ENCODE data around the gene JARID2.

The JARID2 gene

DNA sequence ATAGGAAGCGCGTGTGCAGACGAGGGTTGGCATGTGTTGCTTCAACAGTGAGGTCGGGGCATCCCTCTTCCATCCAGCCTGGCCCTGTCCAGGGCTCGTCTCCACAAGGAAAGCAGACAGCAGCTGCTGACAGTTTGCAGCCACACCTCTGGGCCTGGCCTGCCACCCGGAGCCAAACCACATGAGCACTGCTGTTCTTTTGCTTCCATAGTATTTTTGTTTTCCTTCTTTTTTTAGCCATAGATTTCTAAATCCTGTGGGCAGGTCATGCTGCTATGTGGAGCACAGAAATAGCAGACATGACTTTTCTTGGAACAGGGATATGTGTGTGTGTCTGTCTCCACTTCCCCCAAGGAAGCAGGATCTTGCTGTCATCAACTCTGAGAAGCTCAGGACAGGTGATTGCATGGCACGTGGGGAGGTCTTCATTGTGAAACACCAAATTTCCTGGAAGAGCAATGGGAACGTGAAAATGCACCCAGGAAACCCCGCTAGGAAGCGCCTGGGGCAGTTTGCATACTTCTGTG is 249.6 kb downstream of the JARID2 start:
- H3K27ac ChIP-seq, result peak overlapping the region; percentile 69
- ChIA-PET POLR2A (ENCODE audit: low non-redundant PET) (no interaction called here), CTCF (no interaction called here)
- DNase-seq (ENCODE audit: low spot score), result no peak
- no peak for TF ChIP-seq CTCF (conservative IDR thresholded peaks at IDR 0.05; ENCODE audit: low read depth)

DNA sequence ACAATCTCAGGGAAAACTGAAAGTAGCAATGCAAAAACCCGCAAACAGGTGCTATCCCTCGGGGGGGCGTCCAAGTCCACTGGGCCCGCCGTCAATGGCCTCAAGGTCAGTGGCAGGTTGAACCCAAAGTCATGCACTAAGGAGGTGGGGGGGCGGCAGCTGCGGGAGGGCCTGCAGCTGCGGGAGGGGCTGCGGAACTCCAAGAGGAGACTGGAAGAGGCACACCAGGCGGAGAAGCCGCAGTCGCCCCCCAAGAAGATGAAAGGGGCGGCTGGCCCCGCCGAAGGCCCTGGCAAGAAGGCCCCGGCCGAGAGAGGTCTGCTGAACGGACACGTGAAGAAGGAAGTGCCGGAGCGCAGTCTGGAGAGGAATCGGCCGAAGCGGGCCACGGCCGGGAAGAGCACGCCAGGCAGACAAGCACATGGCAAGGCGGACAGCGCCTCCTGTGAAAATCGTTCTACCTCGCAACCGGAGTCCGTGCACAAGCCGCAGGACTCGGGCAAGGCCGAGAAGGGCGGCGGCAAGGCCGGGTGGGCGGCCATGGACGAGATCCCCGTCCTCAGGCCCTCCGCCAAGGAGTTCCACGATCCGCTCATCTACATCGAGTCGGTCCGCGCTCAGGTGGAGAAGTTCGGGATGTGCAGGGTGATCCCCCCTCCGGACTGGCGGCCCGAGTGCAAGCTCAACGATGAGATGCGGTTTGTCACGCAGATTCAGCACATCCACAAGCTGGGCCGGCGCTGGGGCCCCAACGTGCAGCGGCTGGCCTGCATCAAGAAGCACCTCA is 250.7 kb downstream of the JARID2 start:
- peak overlapping the region; percentile 69 for H3K27ac ChIP-seq
- DNase-seq (ENCODE audit: low spot score), result no peak
- CTCF ChIA-PET, result no interaction called here
- POLR2A ChIA-PET (ENCODE audit: low non-redundant PET), result no interaction called here
- no peak for TF ChIP-seq CTCF (conservative IDR thresholded peaks at IDR 0.05; ENCODE audit: low read depth)

DNA sequence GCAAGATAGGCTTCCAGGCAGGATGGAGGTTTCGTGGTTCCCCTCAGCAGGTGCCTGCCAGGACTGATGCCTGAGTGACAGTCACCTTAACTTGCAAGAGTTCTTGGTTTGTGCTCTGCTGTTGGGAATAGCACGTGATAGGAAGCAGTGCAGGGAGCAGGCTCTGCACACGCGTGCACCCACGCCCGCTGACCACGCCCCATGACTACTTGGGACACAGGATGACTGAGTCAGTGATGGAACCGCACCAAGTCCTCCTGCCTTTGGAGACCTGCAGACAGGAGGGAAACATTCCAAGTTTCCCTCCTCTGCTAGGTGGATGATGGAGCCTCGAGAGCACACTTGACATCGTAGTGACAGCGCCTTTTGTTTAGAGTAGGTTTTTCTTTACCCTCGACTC is 252.8 kb downstream of the JARID2 start:
- TF ChIP-seq CTCF (conservative IDR thresholded peaks at IDR 0.05; ENCODE audit: low read depth), result no peak
- ChIA-PET POLR2A (ENCODE audit: low non-redundant PET) (no interaction called here), CTCF (no interaction called here)

GRCh38 chr6:15499125-15499524 is 253.3 kb downstream of the JARID2 start:
- no peak for TF ChIP-seq CTCF (conservative IDR thresholded peaks at IDR 0.05; ENCODE audit: low read depth)
- no peak for DNase-seq (ENCODE audit: low spot score)
- POLR2A ChIA-PET (ENCODE audit: low non-redundant PET), result no interaction called here
- CTCF ChIA-PET, result no interaction called here
- peak overlapping the region; percentile 55 for H3K27ac ChIP-seq

More for the DNA sequence above, 252.8 kb downstream of the JARID2 start:
- peak overlapping the region; percentile 55 for H3K27ac ChIP-seq
- peak; percentile 81 for DNase-seq (ENCODE audit: low spot score)

DNA sequence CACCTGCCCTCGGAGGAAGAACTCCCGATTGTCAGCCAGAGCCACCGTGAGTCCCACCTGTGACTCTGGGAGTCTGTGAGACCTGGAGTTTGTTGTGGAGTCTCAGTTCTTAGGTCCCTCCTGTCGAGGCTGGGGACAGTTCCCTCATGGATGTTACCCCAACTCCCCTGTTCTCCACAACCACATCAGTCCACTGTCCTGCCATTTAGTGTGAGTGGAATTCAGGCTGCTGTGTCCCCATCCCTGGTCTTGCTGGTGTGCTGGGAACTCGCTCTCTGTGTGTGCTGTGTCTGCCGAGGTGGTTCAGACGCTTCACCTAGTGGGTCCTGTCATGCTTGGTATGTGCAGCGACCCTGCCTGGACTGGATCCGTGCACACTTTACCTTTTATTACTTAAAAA is 253.7 kb downstream of the JARID2 start:
- ChIA-PET CTCF (no interaction called here), POLR2A (ENCODE audit: low non-redundant PET) (no interaction called here)
- no peak for DNase-seq (ENCODE audit: low spot score)
- TF ChIP-seq CTCF (conservative IDR thresholded peaks at IDR 0.05; ENCODE audit: low read depth), result no peak
- H3K27ac ChIP-seq, result peak overlapping the region; percentile 55; the same call in 1 of the 2 replicates

GRCh38 chr6:15500078-15500740 is 254.3 kb downstream of the JARID2 start:
- no peak for DNase-seq (ENCODE audit: low spot score)
- ChIA-PET POLR2A (ENCODE audit: low non-redundant PET) (no interaction called here), CTCF (no interaction called here)
- no peak overlapping the region for H3K27ac ChIP-seq
- no peak for TF ChIP-seq CTCF (conservative IDR thresholded peaks at IDR 0.05; ENCODE audit: low read depth)

All from RWPE1 (cell line).